HG03108 (cell line): ENCODE measurements around the gene STIM2.
A peak's percentile ranks its signal among the peaks of the same experiment; 100 is the strongest.

Source experiments
- ATAC-seq: cut with Tn5 transposase; IDR thresholded peaks from one replicate; pipeline ENCODE4 v1.9.1; 2021; ENCODE audit warnings: moderate library complexity; ENCODE audit not compliant: unreplicated experiment

STIM2 gene

GRCh38 chr4:26996745-26997144, 136.1 kb downstream of the STIM2 start:
- ATAC-seq, result no peak

- ATAC-seq, result no peak
Observed at GRCh38 chr4:26999689-27000088, 139.0 kb downstream of the STIM2 start.

GRCh38 chr4:27000122-27000521, 139.5 kb downstream of the STIM2 start:
- ATAC-seq, result no peak

GRCh38 chr4:27000820-27001219, 140.2 kb downstream of the STIM2 start:
- peak; percentile 63 for ATAC-seq

GRCh38 chr4:27001398-27002164, 140.9 kb downstream of the STIM2 start:
- no peak for ATAC-seq

GRCh38 chr4:27003642-27004113, 143.0 kb downstream of the STIM2 start:
- ATAC-seq, result no peak

GRCh38 chr4:27005501-27005900, 144.9 kb downstream of the STIM2 start:
- ATAC-seq, result no peak

- no peak for ATAC-seq
Observed at GRCh38 chr4:27005905-27006590, 145.4 kb downstream of the STIM2 start.

- ATAC-seq, result no peak
Observed at GRCh38 chr4:27006646-27007045, 146.0 kb downstream of the STIM2 start.

GRCh38 chr4:27007507-27007906, 146.9 kb downstream of the STIM2 start:
- ATAC-seq, result no peak

- ATAC-seq, result no peak
Observed at GRCh38 chr4:27008679-27009078, 148.0 kb downstream of the STIM2 start.

GRCh38 chr4:27009539-27009938, 148.9 kb downstream of the STIM2 start:
- ATAC-seq, result no peak

GRCh38 chr4:27010334-27010940, 149.8 kb downstream of the STIM2 start:
- no peak for ATAC-seq

- ATAC-seq, result no peak
Observed at GRCh38 chr4:27011401-27011800, 150.8 kb downstream of the STIM2 start.

GRCh38 chr4:27013012-27013411, 152.4 kb downstream of the STIM2 start:
- no peak for ATAC-seq

GRCh38 chr4:27016551-27016950, 155.9 kb downstream of the STIM2 start:
- ATAC-seq, result no peak

GRCh38 chr4:27017623-27018022, 157.0 kb downstream of the STIM2 start:
- no peak for ATAC-seq

GRCh38 chr4:27018076-27018475, 157.4 kb downstream of the STIM2 start:
- ATAC-seq, result no peak

- no peak for ATAC-seq
Observed at GRCh38 chr4:27018910-27019309, 158.3 kb downstream of the STIM2 start.

- ATAC-seq, result no peak
Observed at GRCh38 chr4:27019766-27020165, 159.1 kb downstream of the STIM2 start.

GRCh38 chr4:27020203-27020602, 159.6 kb downstream of the STIM2 start:
- ATAC-seq, result no peak

- ATAC-seq, result no peak
Observed at GRCh38 chr4:27020603-27021002, 160.0 kb downstream of the STIM2 start.
